GM19099 (cell line): Measurements from ENCODE around the gene CMTM1.

Experiments
- POLR2A ChIP-seq: IDR thresholded peaks from 3 replicates; pipeline ENCODE4 v1.6.1; 2011; ENCODE audit warnings: low read depth; ENCODE audit not compliant: insufficient read length; ENCODE audit errors: extremely low read depth

CMTM1 gene

GRCh38 chr16:66569827-66570405 lies 3.7 kb downstream of the CMTM1 start:
- no peak for TF ChIP-seq POLR2A

- no peak for TF ChIP-seq POLR2A
These were observed 6.1 kb downstream of the CMTM1 start for GRCh38 chr16:66572356-66572755.

- no peak for TF ChIP-seq POLR2A
These were observed 7.8 kb downstream of the CMTM1 start for GRCh38 chr16:66574081-66574480.

- TF ChIP-seq POLR2A: no peak
These were observed 8.3 kb downstream of the CMTM1 start for GRCh38 chr16:66574531-66574930.

- no peak for TF ChIP-seq POLR2A
These were observed 8.8 kb downstream of the CMTM1 start for GRCh38 chr16:66575060-66575459.

GRCh38 chr16:66576296-66576695 lies 10.1 kb downstream of the CMTM1 start:
- TF ChIP-seq POLR2A: no peak

GRCh38 chr16:66578651-66579531 lies 12.7 kb downstream of the CMTM1 start, which contains the start of gene CMTM2:
CMTM2 (plus strand) TSS chr16:66579463; CDS start chr16:66579608, 145 bp downstream.
- TF ChIP-seq POLR2A: no peak

GRCh38 chr16:66580605-66581209 lies 14.5 kb downstream of the CMTM1 start:
- TF ChIP-seq POLR2A: no peak

- TF ChIP-seq POLR2A: no peak
These were observed 15.2 kb downstream of the CMTM1 start for GRCh38 chr16:66581246-66581952.

- TF ChIP-seq POLR2A: no peak
These were observed 19.4 kb downstream of the CMTM1 start for GRCh38 chr16:66585481-66586239.

GRCh38 chr16:66587881-66588600 lies 21.8 kb downstream of the CMTM1 start:
- TF ChIP-seq POLR2A: no peak

GRCh38 chr16:66588981-66589713 lies 22.9 kb downstream of the CMTM1 start:
- no peak for TF ChIP-seq POLR2A

GRCh38 chr16:66590322-66590721 lies 24.1 kb downstream of the CMTM1 start:
- no peak for TF ChIP-seq POLR2A

GRCh38 chr16:66591018-66591417 lies 24.8 kb downstream of the CMTM1 start:
- TF ChIP-seq POLR2A: no peak

- TF ChIP-seq POLR2A: no peak
These were observed 26.0 kb downstream of the CMTM1 start for GRCh38 chr16:66592241-66592640.
